Keratinocyte (primary cell): ENCODE data around the gene NPC2. TPM values are rescaled to one million over a fixed set of nuclear protein-coding genes. Genes with fewer than 3 reads are reported as not detected.

Source experiments
- DNase-seq: peaks from one replicate; pipeline ENCODE4 v3.0.0-alpha.2; 2011; ENCODE audit warnings: low read depth, missing footprints, low spot score
- FAIRE-seq: peaks from 2 replicates; lab custom pipeline; 2011; peaks lifted over from hg19 to GRCh38; lab: Jason Lieb, UNC
- H2AFZ ChIP-seq: 2 replicates; pipeline ENCODE4 v1.6.0; 2012; ENCODE audit warnings: low read length, control low read depth, inconsistent platforms; ENCODE audit not compliant: control insufficient read depth
- H3K27ac ChIP-seq: 2 replicates; pipeline ENCODE4 v1.5.1; 2011; ENCODE audit warnings: low read length; ENCODE audit not compliant: control insufficient read depth, insufficient read depth
- H3K27me3 ChIP-seq: 3 replicates; pipeline ENCODE4 v1.6.0; 2011; ENCODE audit warnings: low read length; ENCODE audit not compliant: control insufficient read depth, insufficient read depth; ENCODE audit errors: extremely low read depth
- H3K36me3 ChIP-seq, 2 experiments: 2 replicates in 1 of 2; 3 replicates in 1 of 2; pipeline ENCODE4 v1.5.1; 2011; ENCODE audit warnings: low read length in 2 of 2, mild to moderate bottlenecking in 1 of 2; ENCODE audit not compliant: control insufficient read depth in 2 of 2, insufficient read depth in 2 of 2; ENCODE audit errors: extremely low read depth in 1 of 2
- H3K4me1 ChIP-seq: 3 replicates; pipeline ENCODE4 v1.5.1; 2011; ENCODE audit warnings: low read length; ENCODE audit not compliant: control insufficient read depth, insufficient read depth; ENCODE audit errors: extremely low read depth
- H3K4me2 ChIP-seq: 3 replicates; pipeline ENCODE4 v1.6.0; 2011; ENCODE audit warnings: low read depth, low read length; ENCODE audit not compliant: control insufficient read depth, insufficient read depth; ENCODE audit errors: extremely low read depth
- H3K4me3 ChIP-seq, 3 experiments: fragments of 200-600 bp in 1 of 3; sonication (generic) in 1 of 3; 2 replicates in 2 of 3; 3 replicates in 1 of 3; pipeline ENCODE4 v1.5.1; 2011 to 2016; ENCODE audit warnings: low read length in 3 of 3, mild to moderate bottlenecking in 3 of 3, control low read depth in 2 of 3, inconsistent platforms in 1 of 3, low read depth in 1 of 3, mixed read lengths in 1 of 3, mixed run types in 1 of 3, moderate library complexity in 1 of 3; ENCODE audit not compliant: control insufficient read depth in 2 of 3, insufficient read depth in 2 of 3; ENCODE audit errors: extremely low read depth in 1 of 3
- H3K79me2 ChIP-seq: 2 replicates; pipeline ENCODE4 v1.6.0; 2012; ENCODE audit warnings: low read length; ENCODE audit not compliant: control insufficient read depth, insufficient read depth
- H3K9ac ChIP-seq: 3 replicates; pipeline ENCODE4 v1.6.0; 2011; ENCODE audit warnings: low read length; ENCODE audit not compliant: control insufficient read depth, insufficient read depth; ENCODE audit errors: extremely low read depth
- H3K9me1 ChIP-seq: 3 replicates; pipeline ENCODE4 v1.6.0; 2011; ENCODE audit warnings: low read length; ENCODE audit not compliant: control insufficient read depth, insufficient read depth; ENCODE audit errors: extremely low read depth
- H3K9me3 ChIP-seq: 2 replicates; pipeline ENCODE4 v1.5.1; 2012; ENCODE audit warnings: low read depth, low read length; ENCODE audit not compliant: control insufficient read depth
- H4K20me1 ChIP-seq: 3 replicates; pipeline ENCODE4 v1.6.0; 2011; ENCODE audit warnings: low read length; ENCODE audit not compliant: control insufficient read depth, insufficient read depth; ENCODE audit errors: extremely low read depth
- EZH2 ChIP-seq: IDR thresholded peaks from one replicate; pipeline ENCODE4 v1.6.1; 2012; ENCODE audit warnings: inconsistent platforms, mild to moderate bottlenecking, low read length, moderate library complexity
- dilution Hi-C: fragments of 300-500 bp; cut with MboI; formaldehyde crosslinking; loops from one replicate; pipeline ENCODE4 v1.7.0; 2020; ENCODE audit warnings: low sequenced_read_pairs; ENCODE audit not compliant: extremely low pct_ligation_motif_present
- polyA plus RNA-seq, 5 experiments: library from polyadenylated mRNA; depleted of rRNA in 3 of 5; stranded (reverse) in 3 of 5; stranded (forward) in 1 of 5; unstranded in 1 of 5; fragments of >200 nt; gene quantifications; 1 replicate in 1 of 5; 2 replicates in 3 of 5; 3 replicates in 1 of 5; pipeline versions ENCODE4 v1.2.1 to v1.2.3, GENCODE V29; 2011 to 2012; ENCODE audit warnings: missing spikeins in 2 of 5, low read depth in 1 of 5, low replicate concordance in 1 of 5
- TF ChIP-seq, protein P1 (sequence below), 3 experiments: IDR thresholded peaks in 1 of 3; conservative IDR thresholded peaks in 1 of 3; optimal IDR thresholded peaks in 1 of 3; 2 replicates in 2 of 3; 3 replicates in 1 of 3; pipeline versions ENCODE3 to v1.5.1; 2011; ENCODE audit warnings: low read length in 3 of 3, mild to moderate bottlenecking in 3 of 3, moderate library complexity in 2 of 3, control low read depth in 1 of 3, inconsistent platforms in 1 of 3; ENCODE audit not compliant: insufficient read depth in 2 of 3; ENCODE audit errors: extremely low read depth in 1 of 3

NPC2 gene
- polyA plus RNA-seq, 1 donor (not counting 4 experiments of a cell fraction or from before 2014, with no cell fraction given): 221 TPM

- no peaks in the 10 kb centered on the region for H3K9me1 ChIP-seq
- no peak overlapping the region for H3K27ac ChIP-seq
- no peaks in the 10 kb centered on the region for H3K9me3 ChIP-seq
- no peak for DNase-seq
- TF ChIP-seq, protein P1, sequence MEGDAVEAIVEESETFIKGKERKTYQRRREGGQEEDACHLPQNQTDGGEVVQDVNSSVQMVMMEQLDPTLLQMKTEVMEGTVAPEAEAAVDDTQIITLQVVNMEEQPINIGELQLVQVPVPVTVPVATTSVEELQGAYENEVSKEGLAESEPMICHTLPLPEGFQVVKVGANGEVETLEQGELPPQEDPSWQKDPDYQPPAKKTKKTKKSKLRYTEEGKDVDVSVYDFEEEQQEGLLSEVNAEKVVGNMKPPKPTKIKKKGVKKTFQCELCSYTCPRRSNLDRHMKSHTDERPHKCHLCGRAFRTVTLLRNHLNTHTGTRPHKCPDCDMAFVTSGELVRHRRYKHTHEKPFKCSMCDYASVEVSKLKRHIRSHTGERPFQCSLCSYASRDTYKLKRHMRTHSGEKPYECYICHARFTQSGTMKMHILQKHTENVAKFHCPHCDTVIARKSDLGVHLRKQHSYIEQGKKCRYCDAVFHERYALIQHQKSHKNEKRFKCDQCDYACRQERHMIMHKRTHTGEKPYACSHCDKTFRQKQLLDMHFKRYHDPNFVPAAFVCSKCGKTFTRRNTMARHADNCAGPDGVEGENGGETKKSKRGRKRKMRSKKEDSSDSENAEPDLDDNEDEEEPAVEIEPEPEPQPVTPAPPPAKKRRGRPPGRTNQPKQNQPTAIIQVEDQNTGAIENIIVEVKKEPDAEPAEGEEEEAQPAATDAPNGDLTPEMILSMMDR (optimal IDR thresholded peaks at IDR 0.05 in 1 of 3, IDR thresholded peaks at IDR 0.05 in 1 of 3, conservative IDR thresholded peaks at IDR 0.05 in 1 of 3; ENCODE audit: extremely low read depth in 1 of 3, insufficient read depth in 2 of 3, low read length in 3 of 3): no peak
- TF ChIP-seq EZH2: no peak
- no peaks in the 10 kb centered on the region for H3K27me3 ChIP-seq
- H3K9ac ChIP-seq: no peak overlapping the region
- H4K20me1 ChIP-seq: no peaks in the 10 kb centered on the region
- H3K4me2 ChIP-seq: no peak overlapping the region
- H3K79me2 ChIP-seq: no peaks in the 10 kb centered on the region
- H3K4me1 ChIP-seq: no peaks in the 10 kb centered on the region
- no peak overlapping the region for H3K4me3 ChIP-seq
- FAIRE-seq: no peak
- peaks cover 0 to 9% of the 10 kb centered on the region in 2 experiments for H3K36me3 ChIP-seq
- dilution Hi-C loops: no loop called here
- H2AFZ ChIP-seq: no peak overlapping the region
Measured at GRCh38 chr14:74468513-74468912, 24.6 kb downstream of the NPC2 start.

DNA sequence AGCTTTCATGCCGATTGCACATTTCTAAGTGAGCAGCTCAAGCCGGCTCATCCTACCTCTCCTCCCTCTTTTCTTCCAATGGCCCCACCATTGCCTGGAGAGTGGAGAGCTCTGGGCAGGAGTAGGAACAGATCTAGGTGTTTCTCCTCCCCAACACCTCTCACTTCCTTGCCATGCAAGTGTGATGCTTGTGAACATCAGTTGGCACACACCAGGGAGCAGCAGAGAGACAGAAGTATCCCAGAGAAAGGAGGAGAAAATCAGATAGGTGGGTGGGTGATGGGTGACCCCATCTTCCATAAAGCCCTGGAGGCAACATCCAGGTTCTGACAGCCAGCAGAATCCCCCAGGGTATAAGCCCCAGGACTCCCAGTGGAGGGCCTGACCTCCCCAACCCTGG, 27.8 kb downstream of the NPC2 start:
- Histone ChIP-seq H2AFZ (no peak overlapping the region), H3K9me1 (no peaks in the 10 kb centered on the region), H3K79me2 (no peaks in the 10 kb centered on the region), H4K20me1 (no peaks in the 10 kb centered on the region), H3K27ac (no peak overlapping the region), H3K27me3 (no peaks in the 10 kb centered on the region), H3K9ac (no peak overlapping the region), H3K4me3 (no peak overlapping the region), H3K4me2 (no peak overlapping the region), H3K9me3 (no peaks in the 10 kb centered on the region), H3K36me3 (no peaks in the 10 kb centered on the region), H3K4me1 (no peaks in the 10 kb centered on the region)
- DNase-seq (no peak), FAIRE-seq (no peak)
- TF ChIP-seq EZH2: no peak
- TF ChIP-seq, protein P1 (optimal IDR thresholded peaks at IDR 0.05 in 1 of 3, IDR thresholded peaks at IDR 0.05 in 1 of 3, conservative IDR thresholded peaks at IDR 0.05 in 1 of 3; ENCODE audit: extremely low read depth in 1 of 3, insufficient read depth in 2 of 3, low read length in 3 of 3): no peak
- dilution Hi-C loops: no loop called here
